ENCODE data around the gene ETV3.

- TF ChIP-seq, protein P1, sequence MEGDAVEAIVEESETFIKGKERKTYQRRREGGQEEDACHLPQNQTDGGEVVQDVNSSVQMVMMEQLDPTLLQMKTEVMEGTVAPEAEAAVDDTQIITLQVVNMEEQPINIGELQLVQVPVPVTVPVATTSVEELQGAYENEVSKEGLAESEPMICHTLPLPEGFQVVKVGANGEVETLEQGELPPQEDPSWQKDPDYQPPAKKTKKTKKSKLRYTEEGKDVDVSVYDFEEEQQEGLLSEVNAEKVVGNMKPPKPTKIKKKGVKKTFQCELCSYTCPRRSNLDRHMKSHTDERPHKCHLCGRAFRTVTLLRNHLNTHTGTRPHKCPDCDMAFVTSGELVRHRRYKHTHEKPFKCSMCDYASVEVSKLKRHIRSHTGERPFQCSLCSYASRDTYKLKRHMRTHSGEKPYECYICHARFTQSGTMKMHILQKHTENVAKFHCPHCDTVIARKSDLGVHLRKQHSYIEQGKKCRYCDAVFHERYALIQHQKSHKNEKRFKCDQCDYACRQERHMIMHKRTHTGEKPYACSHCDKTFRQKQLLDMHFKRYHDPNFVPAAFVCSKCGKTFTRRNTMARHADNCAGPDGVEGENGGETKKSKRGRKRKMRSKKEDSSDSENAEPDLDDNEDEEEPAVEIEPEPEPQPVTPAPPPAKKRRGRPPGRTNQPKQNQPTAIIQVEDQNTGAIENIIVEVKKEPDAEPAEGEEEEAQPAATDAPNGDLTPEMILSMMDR (IDR thresholded peaks at IDR 0.05): no peak
- TF ChIP-seq POLR2A (IDR thresholded peaks at IDR 0.05): no peak
Measured at GRCh38 chr1:157168015-157168414, 29.8 kb upstream of the ETV3 start.
